PC-9 (cell line): ENCODE data around the gene ANO7.

Source experiments
- CTCF ChIP-seq: fragments of 200-600 bp; sonication (generic); conservative IDR thresholded peaks from 2 replicates; pipeline ENCODE4 v1.6.1; 2017; ENCODE audit warnings: mixed run types, antibody characterized with exemption, mild to moderate bottlenecking, moderate library complexity
- EZH2 ChIP-seq: fragments of 200-600 bp; sonication (generic); IDR thresholded peaks from 2 replicates; pipeline ENCODE4 v1.8.0; 2017; ENCODE audit warnings: antibody characterized with exemption, low read depth

- TF ChIP-seq CTCF (no peak), EZH2 (no peak)
Measured at GRCh38 chr2:241177526-241178334, 10.7 kb upstream of the ANO7 start.
